Erythroblast (primary cell): ENCODE results near the gene INO80.
A peak's percentile ranks its signal among the peaks of the same experiment; 100 is the strongest.

Experiments
- DNase-seq, 2 experiments: peaks; one replicate each; lab custom pipeline; 2025; lab: John Stamatoyannopoulos, UW
- GATA1 ChIP-seq: IDR thresholded peaks from 2 replicates; pipeline ENCODE4 v1.6.1; 2011; ENCODE audit warnings: low read depth, mild to moderate bottlenecking, control low read depth, low read length, moderate library complexity
- POLR2A ChIP-seq: IDR thresholded peaks from 2 replicates; pipeline ENCODE4 v1.6.1; 2011; ENCODE audit warnings: mild to moderate bottlenecking, low read length

Gene INO80

DNA sequence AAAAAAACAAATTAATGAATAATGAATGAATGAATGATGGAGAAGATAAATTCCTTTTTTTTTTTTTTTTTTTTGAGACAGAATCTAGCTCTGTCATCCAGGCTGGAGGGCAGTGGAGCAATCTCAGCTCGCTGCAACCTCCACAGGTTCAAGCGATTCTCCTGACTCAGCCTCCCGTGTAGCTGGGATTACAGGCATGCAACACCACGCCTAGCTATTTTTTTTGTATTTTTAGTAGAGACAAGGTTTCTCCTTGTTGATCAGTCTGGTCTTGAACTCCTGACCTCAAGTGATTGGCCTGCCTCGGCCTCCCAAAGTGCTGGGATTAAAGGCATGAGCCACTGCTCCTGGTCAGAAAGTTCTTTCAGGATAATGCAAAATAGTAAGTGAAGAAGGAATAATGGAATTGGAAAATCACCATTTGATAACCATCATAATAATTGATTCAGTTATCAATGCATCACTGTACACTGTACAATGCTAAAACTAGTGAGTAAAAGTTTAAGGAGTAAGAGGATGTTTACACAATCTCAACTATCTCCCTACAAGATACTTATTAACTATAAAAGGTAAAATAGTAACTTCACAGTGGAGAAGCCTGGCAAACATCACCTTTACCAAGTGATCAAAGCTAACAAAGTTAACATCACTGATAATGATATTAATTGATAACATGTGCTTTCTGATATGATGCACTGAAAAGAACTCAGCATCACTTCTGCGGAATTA lies 12.3 kb upstream of the INO80 start:
- TF ChIP-seq GATA1 = no peak
- TF ChIP-seq POLR2A = no peak
- no peak for DNase-seq

DNA sequence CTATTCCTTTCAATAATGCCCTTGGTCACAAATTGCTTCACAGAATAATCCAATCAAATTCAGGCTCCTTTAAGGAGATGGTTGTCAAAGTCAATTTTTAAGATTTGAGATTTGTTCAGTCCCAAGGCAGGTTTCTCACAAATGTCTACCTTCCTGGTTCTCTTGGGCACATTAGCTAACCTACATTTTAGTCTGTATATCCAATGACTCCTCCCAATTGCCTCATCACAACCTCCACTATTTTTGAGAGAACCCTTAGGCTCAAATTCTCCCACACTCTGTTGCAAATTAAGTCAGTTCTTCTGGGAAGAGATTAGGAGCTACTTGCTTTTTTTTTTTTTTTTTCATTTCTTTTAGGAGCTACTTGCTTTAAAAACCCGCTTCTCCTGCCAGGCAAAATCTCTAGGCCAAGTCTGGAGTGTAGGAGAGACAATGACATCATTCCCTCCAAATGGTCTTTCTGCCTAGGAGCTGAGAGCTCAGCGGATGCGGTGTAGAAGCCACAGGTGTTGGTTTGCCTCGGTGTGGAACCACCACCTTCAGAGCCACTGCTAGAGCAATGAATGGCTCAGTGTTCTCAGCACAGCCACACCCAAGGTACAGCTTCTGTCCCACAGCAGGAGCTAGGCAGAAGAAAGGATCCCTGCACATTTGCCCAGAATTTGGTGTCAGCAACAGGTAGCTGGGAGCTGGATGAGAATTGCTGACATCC lies 10.0 kb upstream of the INO80 start:
- DNase-seq = no peak

DNA sequence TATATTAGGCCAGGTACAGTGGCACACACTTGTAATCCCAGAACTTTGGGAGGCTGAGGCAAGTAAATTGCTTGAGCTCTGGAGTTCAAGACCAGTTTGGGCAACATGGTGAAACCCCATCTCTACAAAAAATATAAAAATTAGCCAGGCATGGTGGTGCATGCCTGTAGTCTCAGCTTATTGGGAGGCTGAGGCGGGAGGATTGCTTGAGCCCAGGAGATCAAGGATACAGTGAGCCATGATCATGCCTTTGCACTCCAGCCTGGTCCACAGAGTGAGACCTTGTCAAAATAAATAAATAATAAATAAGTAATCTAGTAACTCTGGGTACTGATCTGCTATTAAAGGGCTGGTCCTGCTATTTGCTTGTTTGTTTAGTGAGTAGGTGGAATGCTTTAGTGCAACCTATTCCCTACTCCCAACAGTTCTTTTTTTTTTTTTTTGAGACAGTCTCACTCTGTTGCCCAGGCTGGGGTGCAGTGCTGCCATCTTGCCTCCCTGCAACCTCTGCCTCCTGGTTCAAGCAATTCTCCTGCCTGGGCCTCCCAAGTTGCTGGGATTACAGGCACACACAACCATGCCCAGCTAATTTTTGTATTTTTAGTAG lies 9.1 kb upstream of the INO80 start:
- DNase-seq = no peak
- TF ChIP-seq GATA1 (no peak), POLR2A (no peak)

More for the DNA sequence above, 10.0 kb upstream of the INO80 start:
- TF ChIP-seq POLR2A = no peak
- TF ChIP-seq GATA1 = no peak

DNA sequence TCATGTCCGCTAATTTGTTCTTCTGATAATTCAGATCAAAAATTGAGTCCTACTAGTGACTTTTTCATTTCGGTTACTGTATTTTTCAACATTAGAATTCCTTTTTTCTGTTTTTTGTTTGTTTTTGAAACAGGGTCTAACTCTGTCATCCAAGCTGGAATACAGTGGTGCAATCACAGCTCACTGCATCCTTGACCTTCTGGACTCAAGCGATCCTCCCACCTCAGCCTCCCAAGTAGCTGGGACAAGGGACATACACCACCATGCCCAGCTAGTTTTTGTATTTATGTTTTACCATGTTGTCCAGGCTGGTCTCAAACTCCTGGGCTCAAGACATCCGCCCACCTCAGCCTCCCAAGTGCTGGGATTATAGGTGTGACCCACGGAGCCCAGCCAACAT lies 8.0 kb upstream of the INO80 start:
- DNase-seq = no peak

DNA sequence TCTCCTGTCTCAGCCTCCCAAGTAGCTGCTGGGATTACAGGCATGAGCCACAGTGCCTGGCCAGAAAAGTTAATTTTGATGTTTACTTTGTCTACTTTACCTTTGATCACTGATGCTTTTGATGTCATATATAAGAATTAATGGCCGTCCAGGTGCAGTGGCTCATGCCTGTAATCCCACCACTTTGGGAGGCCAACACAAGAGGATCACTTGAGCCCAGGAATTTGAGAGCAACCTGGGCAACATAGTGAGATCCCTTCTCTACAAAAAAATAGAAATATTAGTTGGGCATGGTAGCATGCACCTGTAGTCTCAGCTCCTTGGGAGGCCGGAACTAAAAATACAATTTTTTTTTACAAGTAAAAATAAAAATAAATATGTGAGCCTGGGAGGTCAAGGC lies 6.8 kb upstream of the INO80 start:
- TF ChIP-seq POLR2A = no peak
- TF ChIP-seq GATA1 = no peak
- no peak for DNase-seq

More for the DNA sequence above, 8.0 kb upstream of the INO80 start:
- TF ChIP-seq GATA1 = no peak
- TF ChIP-seq POLR2A = no peak

DNA sequence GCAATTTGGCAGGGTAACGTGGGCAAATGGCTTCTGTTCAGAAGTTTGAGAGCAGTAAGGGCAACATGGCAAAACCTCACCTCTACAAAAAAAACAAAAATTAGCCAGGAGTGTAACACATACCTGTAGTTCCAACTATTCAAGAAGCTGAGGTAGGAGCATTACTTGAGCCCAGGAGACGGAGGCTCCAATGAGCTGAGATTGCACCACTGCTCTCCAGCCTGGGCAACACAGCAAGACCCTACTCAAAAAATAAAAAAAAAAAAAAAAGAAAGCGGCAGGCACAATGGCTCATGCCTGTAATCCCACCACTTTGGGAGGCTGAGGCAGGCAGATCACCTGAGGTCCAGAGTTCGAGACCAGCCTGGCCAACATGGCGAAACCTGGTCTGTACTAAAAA lies 5.9 kb upstream of the INO80 start:
- no peak for DNase-seq
- TF ChIP-seq POLR2A (no peak), GATA1 (no peak)

DNA sequence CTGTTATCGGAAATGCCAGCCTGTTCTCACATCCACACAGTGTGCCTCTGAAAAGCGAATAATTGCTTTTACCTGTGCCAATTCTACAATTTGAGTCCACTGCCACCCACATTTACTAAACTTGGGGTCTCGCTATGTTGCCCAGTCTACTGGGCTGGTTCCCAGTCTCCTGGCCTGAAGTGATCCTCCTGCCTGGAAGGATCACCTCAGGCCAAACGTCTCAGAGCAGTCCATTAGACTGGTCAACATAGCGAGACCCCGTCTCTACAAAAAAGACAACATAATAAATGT lies 827 bp upstream of the INO80 start:
- no peak for TF ChIP-seq POLR2A
- TF ChIP-seq GATA1 = no peak
- DNase-seq = no peak

DNA sequence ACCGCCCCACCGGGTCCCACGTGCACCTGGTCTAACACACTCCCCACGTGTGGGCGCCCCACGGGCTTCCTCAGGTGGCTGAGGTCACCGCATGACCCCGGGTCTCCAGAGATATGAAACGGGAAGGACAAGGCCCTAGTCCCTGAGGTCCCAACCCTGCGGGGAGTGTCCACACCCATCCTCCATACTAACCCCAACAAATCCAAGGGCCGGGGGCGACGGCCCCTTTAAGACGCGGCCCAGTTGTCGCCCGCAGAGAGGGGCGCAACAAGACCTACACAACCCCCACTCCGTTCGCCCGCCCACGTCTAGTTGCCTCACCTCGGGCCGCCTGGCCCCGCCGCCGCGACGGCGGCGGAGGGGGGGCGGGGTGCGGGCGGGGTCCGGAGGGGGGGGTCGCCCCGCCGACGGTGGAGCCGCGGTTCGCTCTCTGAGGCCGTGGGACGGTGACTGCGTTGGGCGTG lies 396 bp downstream of the INO80 start:
- peak in 1 of 2 experiments; percentile 85 for DNase-seq
- TF ChIP-seq POLR2A = no peak
- no peak for TF ChIP-seq GATA1

DNA sequence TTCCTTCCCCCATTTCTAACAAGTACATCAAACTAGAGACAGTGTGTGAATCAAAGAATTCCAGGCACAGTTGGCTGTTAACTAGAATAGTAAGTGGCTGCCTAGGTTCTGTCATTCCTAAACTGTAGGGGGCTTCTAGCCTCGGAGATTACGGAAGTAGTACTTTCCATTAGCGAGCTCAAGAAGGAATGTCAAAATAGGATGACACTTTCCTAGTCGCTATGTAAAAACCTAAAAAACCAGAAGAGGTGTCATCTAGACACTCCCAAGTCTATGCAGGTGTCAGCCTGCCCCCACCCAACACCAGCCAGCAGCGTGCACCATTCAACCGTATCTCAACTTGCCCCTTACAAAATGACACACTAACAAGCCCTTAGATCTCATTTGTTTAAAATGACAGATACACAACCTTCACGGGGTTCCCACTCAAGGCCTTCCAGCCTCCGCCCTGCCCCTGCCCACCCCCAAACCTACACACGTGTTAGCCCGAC lies 874 bp downstream of the INO80 start:
- no peak for DNase-seq
- TF ChIP-seq POLR2A (no peak), GATA1 (no peak)

DNA sequence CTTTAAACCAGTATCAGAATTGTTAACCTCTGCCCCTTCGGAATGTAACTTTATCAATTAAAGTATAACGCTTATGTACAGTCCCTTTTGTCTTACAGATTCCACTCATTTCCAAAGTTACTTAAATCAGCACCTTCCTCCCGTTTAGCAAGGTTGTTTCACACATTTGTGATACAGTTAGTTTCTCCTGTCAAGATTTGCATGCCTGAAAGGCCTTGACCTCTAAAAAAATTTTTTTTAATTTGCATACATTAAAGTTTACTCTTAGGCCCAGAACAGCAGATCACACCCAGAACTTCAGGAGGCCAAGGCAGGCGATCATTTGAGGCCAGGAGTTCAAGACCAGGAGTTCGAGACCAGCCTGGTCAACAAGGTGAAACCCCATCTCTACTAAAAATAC lies 9.1 kb downstream of the INO80 start:
- no peak for DNase-seq
- no peak for TF ChIP-seq GATA1
- TF ChIP-seq POLR2A = no peak

DNA sequence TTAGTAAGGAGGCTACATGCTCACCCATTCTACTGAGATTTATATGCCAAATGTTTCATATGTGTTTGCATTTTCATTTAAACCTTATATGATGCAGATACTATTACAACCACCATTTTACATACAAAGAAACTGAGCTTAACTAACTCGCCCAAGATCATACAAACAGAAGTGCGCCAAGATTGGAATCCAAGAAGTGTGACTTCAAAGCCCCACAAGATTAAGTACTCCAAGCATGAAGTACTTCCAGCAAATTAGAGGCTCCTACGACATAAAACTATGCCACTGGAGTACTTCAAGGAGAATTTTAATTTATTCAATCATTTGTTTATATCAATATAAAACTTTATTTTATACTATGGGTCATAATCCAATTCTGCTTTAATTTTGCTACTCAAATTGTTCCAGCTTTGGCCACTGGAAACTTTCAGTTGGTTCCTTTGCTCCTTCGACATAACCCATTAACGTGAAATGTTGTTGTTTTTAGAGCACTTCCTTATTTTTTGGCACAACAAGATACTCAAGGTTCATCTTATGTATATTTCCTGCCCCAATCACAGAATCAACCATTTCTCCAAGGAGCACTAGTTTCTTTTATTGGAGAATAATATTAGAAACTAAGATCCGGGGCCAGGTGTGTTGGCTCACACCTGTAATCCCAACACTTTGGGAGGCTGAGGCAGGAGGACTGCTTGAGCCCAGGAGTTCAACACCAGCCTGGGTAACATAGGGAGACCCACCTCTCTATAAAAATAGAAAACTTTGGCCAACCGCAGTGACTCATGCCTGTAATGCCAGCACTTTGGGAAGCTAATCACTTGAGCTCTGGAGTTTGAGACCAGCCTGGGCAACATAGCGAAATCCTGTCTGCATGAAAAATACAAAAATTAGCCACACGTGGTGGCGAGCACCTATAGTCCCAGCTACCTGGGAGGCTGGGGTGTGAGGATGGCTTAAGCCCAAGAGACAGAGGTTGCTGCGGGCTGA lies 10.4 kb downstream of the INO80 start:
- TF ChIP-seq GATA1 (no peak), POLR2A (no peak)
- DNase-seq = no peak

DNA sequence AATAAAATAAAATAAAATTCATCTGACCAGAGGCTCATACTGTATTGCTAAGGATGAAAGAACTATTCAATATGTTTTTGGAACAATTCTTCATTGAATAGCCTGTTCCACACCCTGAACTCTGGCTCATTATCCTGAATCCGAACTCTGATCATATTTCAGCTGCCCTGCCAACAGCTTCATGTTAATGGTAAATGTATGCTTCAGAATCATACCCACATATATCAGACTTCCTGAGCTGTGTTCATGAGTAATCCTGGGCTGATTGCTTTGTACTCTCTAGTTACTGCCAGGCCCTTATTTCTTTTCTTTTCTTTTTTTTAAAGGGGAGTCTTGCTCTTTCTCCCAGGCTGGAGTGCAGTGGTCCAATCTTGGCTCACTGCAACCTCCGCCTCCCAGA lies 11.8 kb downstream of the INO80 start:
- no peak for DNase-seq
- TF ChIP-seq GATA1 (no peak), POLR2A (no peak)

DNA sequence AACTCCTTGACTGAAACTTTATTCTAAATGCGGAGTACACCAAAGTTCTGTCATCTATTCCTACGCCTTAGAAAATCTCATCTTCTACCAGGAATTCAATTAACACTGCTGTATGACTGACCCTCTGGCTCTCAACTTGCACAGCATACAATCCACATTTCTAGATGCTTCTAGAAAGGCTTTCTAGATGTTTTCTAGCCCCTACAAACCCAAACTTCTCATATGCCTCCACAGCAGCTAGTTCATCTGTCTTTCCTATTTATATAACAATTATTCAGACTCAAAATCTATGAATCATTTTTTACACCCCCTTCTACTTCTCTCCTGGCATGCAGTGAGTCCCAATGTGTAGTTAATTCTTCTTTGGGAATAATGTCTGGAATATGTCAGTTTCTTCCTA lies 13.2 kb downstream of the INO80 start:
- no peak for TF ChIP-seq POLR2A
- no peak for TF ChIP-seq GATA1
- DNase-seq = no peak

DNA sequence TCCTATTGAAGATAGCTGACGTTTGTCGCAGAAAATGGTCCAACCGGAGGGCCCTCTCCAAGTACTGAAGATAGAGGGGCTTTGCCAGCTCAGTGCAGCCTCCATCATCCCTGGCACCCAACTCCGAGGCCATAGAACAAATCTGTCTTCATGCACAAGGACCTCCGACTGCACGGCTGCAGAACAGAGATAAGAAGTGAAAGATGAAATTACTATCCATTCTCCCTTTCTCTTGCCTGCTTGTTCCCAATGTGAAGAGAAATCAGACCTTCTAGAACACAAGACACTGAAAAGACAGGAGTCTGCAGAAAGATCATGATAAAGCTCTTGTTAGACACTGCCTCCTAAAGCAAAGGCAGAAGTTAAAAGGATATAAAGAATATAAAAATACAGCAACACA lies 19.9 kb downstream of the INO80 start:
- TF ChIP-seq GATA1 (no peak), POLR2A (no peak)
- DNase-seq = peak; percentile 49 to 65
